Stomach smooth muscle (tissue), 2 donors: Measurements from ENCODE around the gene SLIT2.
A peak's percentile ranks its signal among the peaks of the same experiment; 100 is the strongest.

Source experiments
- H3K27ac ChIP-seq: one replicate; pipeline ENCODE4 v1.7.0; 2013; ENCODE audit warnings: mild to moderate bottlenecking, low read length, inconsistent platforms
- H3K27me3 ChIP-seq, 2 donors: one replicate each; pipeline ENCODE4 v1.7.0; 2013; ENCODE audit warnings: low read length in 2 of 2; ENCODE audit not compliant: insufficient read depth in 2 of 2, control insufficient read depth in 1 of 2
- H3K36me3 ChIP-seq, 2 donors: one replicate each; pipeline ENCODE4 v1.7.0; 2013; ENCODE audit warnings: low read length in 2 of 2; ENCODE audit not compliant: control insufficient read depth in 2 of 2, insufficient read depth in 2 of 2
- H3K4me1 ChIP-seq: one replicate; pipeline ENCODE4 v1.7.0; 2013; ENCODE audit warnings: low read length; ENCODE audit not compliant: control insufficient read depth, insufficient read depth
- H3K4me3 ChIP-seq, 2 donors: one replicate each; pipeline ENCODE4 v1.7.0; 2013; ENCODE audit warnings: low read length in 2 of 2
- H3K9ac ChIP-seq, 2 donors: one replicate each; pipeline ENCODE4 v1.7.0; 2013; ENCODE audit warnings: low read length in 2 of 2, mild to moderate bottlenecking in 1 of 2
- H3K9me3 ChIP-seq, 2 donors: one replicate each; pipeline ENCODE4 v1.7.0; 2013; ENCODE audit warnings: low read length in 2 of 2; ENCODE audit not compliant: control insufficient read depth in 2 of 2
- donor health status: healthy.
- donor health status: Pancreatic carcinoma.

SLIT2 gene

DNA sequence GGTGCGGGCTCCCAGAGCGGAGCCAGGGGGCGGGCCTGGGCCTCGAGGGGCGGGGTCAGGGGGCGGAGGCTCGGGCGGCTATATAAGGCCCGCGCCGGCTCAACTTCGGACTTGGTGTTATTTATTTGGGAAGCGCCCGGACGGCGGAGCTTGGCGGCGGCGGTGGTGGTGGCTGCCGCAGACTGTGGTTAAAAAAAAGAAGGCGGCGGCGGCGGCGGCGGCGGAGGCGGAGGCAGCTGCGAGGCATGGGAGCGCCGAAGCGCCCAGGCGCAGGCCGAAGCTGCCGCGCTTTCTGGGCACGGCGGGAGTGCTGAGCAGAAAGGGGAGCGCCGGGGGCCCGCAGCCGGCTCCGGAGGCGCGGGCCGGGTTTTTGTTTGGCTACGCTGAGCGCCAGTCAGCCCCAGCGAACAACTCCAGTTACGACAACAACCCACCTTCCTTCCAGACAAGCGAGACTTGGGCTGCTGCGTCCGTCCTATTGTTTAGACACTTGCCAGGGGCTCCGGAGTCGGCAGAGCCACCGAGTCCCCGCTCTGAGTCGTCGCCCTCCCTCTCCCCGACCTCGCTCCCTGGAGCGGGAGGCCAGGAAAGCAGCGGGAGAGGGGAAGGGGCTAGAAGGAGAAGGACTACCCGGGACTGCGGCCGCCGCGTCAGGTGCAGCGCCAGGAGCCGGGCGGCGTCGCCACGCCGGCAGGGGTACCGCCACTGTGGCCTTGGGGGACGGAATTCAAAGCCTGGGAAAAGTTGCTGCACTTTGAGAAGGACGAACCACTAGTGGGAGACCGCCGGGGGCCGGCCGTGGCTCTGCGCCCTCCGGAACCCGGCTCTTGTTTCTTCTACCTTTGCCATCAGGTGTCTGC lies at the start of gene SLIT2:
Gene SLIT2 (plus strand): TSS at position 110 of the 860 bp plus-strand sequence. CDS start 1,911 bp downstream, outside the sequence.
- Histone ChIP-seq H3K4me3 (peak within 1 kb of the TSS; percentile 71 to 80), H3K36me3 (no peaks in the 10 kb centered on the region), H3K9ac (peak within 1 kb of the TSS; percentile 42 to 49), H3K4me1 (peaks cover 34% of the 10 kb centered on the region), H3K27ac (no peak within 1 kb of the TSS), H3K27me3 (peaks cover 24 to 40% of the 10 kb centered on the region in 2 donors), H3K9me3 (no peaks in the 10 kb centered on the region)

GRCh38 chr4:20203508-20203907 lies 48.2 kb upstream of the SLIT2 start:
- Histone ChIP-seq H3K9me3 (no peaks in the 10 kb centered on the region), H3K4me1 (no peaks in the 10 kb centered on the region), H3K4me3 (no peak overlapping the region), H3K27me3 (no peaks in the 10 kb centered on the region), H3K9ac (no peak overlapping the region), H3K27ac (no peak overlapping the region), H3K36me3 (no peaks in the 10 kb centered on the region)

DNA sequence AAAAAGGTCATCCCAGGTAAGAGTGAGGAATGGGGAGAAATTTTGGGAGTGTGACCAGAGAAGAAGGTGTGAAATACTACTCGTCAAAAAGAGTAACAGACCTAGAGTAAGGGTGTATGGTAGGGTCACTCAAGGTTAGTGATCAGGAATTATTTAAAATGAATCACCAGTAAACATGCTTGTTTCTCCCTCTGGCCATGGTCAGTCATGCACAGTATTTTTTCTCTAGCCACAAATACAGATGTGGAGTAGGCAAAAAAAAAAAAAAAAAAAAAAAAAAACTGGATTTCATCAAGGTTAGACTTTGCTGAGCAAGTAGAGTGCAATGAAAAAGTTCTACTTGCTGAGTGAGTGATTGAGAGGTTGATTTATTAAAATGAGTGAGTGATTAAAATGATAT lies 34.2 kb upstream of the SLIT2 start:
- Histone ChIP-seq H3K4me1 (no peaks in the 10 kb centered on the region), H3K9me3 (no peaks in the 10 kb centered on the region), H3K36me3 (no peaks in the 10 kb centered on the region), H3K9ac (no peak overlapping the region), H3K4me3 (no peak overlapping the region), H3K27ac (no peak overlapping the region), H3K27me3 (no peaks in the 10 kb centered on the region)

DNA sequence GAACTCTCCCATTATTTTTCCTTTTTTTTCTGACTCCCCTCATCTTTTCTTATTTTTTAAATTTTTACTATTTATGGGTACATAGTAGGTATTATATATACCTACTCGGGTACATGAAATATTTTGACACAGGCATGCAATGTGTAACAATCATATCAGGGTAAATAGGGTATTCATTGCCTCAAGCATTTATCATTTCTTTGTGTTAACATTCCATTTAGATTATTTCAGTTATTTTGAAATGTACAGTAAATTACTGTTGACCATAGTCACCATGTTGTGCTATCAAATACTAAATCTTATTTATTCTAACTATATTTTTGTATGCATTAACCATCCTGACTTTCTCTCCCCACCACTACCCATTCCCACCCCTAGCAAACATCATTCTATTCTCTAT lies 33.8 kb upstream of the SLIT2 start:
- Histone ChIP-seq H3K27me3 (no peaks in the 10 kb centered on the region), H3K9me3 (no peaks in the 10 kb centered on the region), H3K27ac (no peak overlapping the region), H3K4me3 (no peak overlapping the region), H3K9ac (no peak overlapping the region), H3K4me1 (no peaks in the 10 kb centered on the region), H3K36me3 (no peaks in the 10 kb centered on the region)

DNA sequence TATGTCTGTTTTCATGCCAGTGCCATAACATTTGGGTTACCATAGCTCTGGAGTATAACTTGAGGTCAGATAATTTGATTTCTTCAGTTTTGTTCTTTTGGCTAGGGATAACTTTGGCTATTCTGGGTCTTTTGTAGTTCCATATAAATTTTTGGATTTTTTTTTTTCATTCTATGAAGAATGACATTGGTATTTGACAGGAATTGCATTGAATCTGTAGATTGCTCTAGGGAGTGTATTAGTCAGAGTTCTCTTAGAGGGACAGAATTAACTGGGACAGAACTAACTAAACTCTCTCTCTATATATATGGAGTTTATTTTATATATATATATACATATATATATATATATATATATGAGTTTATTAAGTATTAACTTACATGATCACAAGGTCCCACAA lies 32.2 kb upstream of the SLIT2 start:
- no peak overlapping the region for H3K4me3 ChIP-seq
- no peaks in the 10 kb centered on the region for H3K4me1 ChIP-seq
- no peaks in the 10 kb centered on the region for H3K36me3 ChIP-seq
- H3K27ac ChIP-seq: no peak overlapping the region
- H3K9ac ChIP-seq: no peak overlapping the region
- H3K27me3 ChIP-seq: no peaks in the 10 kb centered on the region
- H3K9me3 ChIP-seq: no peaks in the 10 kb centered on the region

DNA sequence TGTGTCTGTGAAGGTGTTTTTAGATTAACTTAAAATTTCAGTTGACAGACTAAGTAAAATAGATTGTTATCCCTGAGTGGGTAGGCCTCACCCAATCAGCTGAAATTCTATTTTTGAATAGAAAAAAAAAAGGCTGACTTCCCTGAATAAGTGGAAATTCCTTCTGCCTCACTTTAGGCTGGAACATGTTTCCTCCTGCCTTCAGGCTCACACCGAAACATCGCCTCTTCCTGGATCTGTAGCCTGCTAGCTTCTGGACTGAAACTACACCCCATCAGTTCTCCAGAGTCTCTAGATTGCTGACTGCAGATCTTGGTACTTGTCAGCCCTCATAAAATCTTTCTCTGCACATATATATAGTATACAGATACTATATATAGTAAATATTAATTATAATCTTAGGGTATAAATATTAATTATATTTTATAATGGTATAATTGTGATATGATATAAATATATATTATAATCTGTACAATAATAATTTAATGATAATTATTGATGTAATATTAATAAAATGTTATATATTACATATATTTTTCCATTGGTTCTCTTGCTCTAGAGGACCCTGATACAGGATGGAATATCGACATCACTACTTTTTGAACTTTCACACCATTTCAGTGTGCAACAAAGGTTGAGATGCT lies 13.7 kb upstream of the SLIT2 start:
- Histone ChIP-seq H3K9me3 (no peaks in the 10 kb centered on the region), H3K4me1 (no peaks in the 10 kb centered on the region), H3K4me3 (no peak overlapping the region), H3K27me3 (no peaks in the 10 kb centered on the region), H3K9ac (no peak overlapping the region), H3K27ac (no peak overlapping the region), H3K36me3 (no peaks in the 10 kb centered on the region)

DNA sequence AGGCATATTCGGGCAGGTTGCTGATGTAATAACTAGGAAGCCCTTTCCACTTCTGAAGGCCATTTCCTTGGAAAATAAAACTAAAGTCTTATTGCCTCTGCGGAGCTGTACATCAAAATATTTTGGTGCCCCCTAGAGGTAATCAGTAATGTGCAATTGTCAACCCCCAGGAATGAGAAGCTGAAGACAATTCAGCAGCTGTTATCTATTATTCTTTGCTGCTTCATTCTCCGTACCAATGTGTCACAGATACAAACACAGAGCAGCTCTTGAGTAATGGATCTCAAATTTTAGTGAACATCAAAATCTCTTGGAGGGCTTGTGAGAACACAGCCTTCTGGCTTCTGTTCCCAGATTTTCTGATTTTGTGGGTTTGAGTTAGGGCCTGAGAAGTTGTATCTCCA lies 3.5 kb upstream of the SLIT2 start:
- Histone ChIP-seq H3K4me3 (no peak overlapping the region), H3K9ac (no peak overlapping the region), H3K4me1 (peaks cover 14% of the 10 kb centered on the region), H3K27me3 (peaks cover 0 to 4% of the 10 kb centered on the region in 2 donors), H3K36me3 (no peaks in the 10 kb centered on the region), H3K9me3 (no peaks in the 10 kb centered on the region), H3K27ac (no peak overlapping the region)

DNA sequence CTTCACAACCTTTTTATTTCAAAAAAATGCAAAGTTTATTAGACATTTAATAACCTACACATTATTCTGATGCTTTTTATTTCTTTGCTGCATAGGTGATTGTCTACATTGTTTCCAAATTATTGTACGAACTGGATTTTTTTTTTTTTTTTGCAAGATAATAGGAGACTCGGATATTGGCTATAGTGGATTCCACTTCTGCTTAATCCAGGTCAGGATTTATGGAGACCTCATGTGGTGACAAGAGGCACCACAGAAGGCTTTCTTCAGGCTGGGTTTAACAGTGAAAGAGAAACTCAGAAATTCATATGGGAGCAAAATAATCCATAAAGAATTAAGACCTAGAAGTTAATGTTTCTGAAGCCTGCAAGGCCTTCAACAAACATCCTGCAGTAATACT lies 2.4 kb upstream of the SLIT2 start:
- Histone ChIP-seq H3K9me3 (no peaks in the 10 kb centered on the region), H3K4me3 (no peak overlapping the region), H3K27ac (no peak overlapping the region), H3K27me3 (peaks cover 10 to 15% of the 10 kb centered on the region in 2 donors), H3K9ac (no peak overlapping the region), H3K36me3 (no peaks in the 10 kb centered on the region), H3K4me1 (peaks cover 25% of the 10 kb centered on the region)

GRCh38 chr4:20251031-20251795 lies 492 bp upstream of the SLIT2 start:
- H3K27ac ChIP-seq: no peak overlapping the region
- H3K4me1 ChIP-seq: peaks cover 34% of the 10 kb centered on the region
- no peaks in the 10 kb centered on the region for H3K9me3 ChIP-seq
- peak overlapping the region; percentile 71 to 80 for H3K4me3 ChIP-seq
- peak overlapping the region in 1 of 2 donors; percentile 2 for H3K9ac ChIP-seq
- no peaks in the 10 kb centered on the region for H3K36me3 ChIP-seq
- peaks cover 22 to 33% of the 10 kb centered on the region in 2 donors for H3K27me3 ChIP-seq

- peaks cover 24 to 43% of the 10 kb centered on the region in 2 donors for H3K27me3 ChIP-seq
Measured at GRCh38 chr4:20252656-20253282, 1.1 kb downstream of the SLIT2 start.

More at GRCh38 chr4:20252656-20253282, 1.1 kb downstream of the SLIT2 start:
- Histone ChIP-seq H3K27ac (no peak overlapping the region), H3K4me1 (peaks cover 34% of the 10 kb centered on the region), H3K4me3 (peak overlapping the region; percentile 62 to 80), H3K36me3 (no peaks in the 10 kb centered on the region), H3K9ac (peak overlapping the region in 1 of 2 donors; percentile 49), H3K9me3 (no peaks in the 10 kb centered on the region)
